ENCODE results near the gene C14orf132.

Gene C14orf132

GRCh38 chr14:96117960-96118359, 78.8 kb downstream of the C14orf132 start:
- TF ChIP-seq CTCF (IDR thresholded peaks at IDR 0.05; ENCODE audit: low read depth, low read length) = no peak
- no peak for DNase-seq (ENCODE audit: extremely low read depth, low read depth)

- no peak for TF ChIP-seq CTCF (IDR thresholded peaks at IDR 0.05; ENCODE audit: low read depth, low read length)
- no peak for DNase-seq (ENCODE audit: extremely low read depth, low read depth)
These were observed 79.2 kb downstream of the C14orf132 start for GRCh38 chr14:96118391-96118790.

- DNase-seq (ENCODE audit: extremely low read depth, low read depth) = no peak
- TF ChIP-seq CTCF (IDR thresholded peaks at IDR 0.05; ENCODE audit: low read depth, low read length) = no peak
These were observed 80.8 kb downstream of the C14orf132 start for GRCh38 chr14:96119947-96120346.

- TF ChIP-seq CTCF (IDR thresholded peaks at IDR 0.05; ENCODE audit: low read depth, low read length) = no peak
- DNase-seq (ENCODE audit: extremely low read depth, low read depth) = no peak
These were observed 81.2 kb downstream of the C14orf132 start for GRCh38 chr14:96120392-96120791.

GRCh38 chr14:96120941-96121340, 81.8 kb downstream of the C14orf132 start:
- DNase-seq (ENCODE audit: extremely low read depth, low read depth) = no peak
- no peak for TF ChIP-seq CTCF (IDR thresholded peaks at IDR 0.05; ENCODE audit: low read depth, low read length)

- no peak for TF ChIP-seq CTCF (IDR thresholded peaks at IDR 0.05; ENCODE audit: low read depth, low read length)
These were observed 82.7 kb downstream of the C14orf132 start for GRCh38 chr14:96121660-96122395.

GRCh38 chr14:96122496-96122895, 83.3 kb downstream of the C14orf132 start:
- DNase-seq (ENCODE audit: extremely low read depth, low read depth) = peak; percentile 82
- TF ChIP-seq CTCF (IDR thresholded peaks at IDR 0.05; ENCODE audit: low read depth, low read length) = no peak

More at GRCh38 chr14:96121660-96122395, 82.7 kb downstream of the C14orf132 start:
- DNase-seq (ENCODE audit: extremely low read depth, low read depth) = no peak
